ENCODE data around the gene TEX13C.
"Not testable (repeated sequence)": the region's sequence is repeated elsewhere in the genome, so short reads cannot be mapped to it uniquely, and the experiment has no call there.

TEX13C gene

GRCh38 chrX:125319646-125320521, at the start of gene TEX13C:
Gene TEX13C (plus strand): TSS chrX:125319871. CDS start chrX:125320120, 249 bp downstream.
- DNase-seq: no peak

- no peak for DNase-seq
Measured at GRCh38 chrX:125287282-125287681, 32.4 kb upstream of the TEX13C start.

DNA sequence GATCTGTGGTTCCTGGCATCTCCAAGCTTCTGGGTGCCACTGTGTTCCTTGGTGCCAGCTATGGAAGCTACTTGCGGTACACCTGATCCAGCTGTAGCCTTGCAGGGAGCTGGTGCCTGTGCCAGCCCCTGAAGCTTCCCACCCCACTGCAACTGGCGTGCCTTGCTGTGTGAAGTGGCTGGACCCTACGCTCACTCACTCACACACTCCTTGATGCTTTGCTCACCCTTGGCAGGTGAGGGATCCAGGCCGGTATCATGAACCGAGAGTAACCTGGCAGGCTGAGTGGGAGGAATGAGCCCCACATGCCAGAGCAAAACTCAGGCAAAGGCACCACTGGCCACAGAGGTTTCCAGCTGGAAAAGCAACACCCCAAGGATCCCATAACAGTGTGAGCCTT, 31.3 kb upstream of the TEX13C start:
- DNase-seq: no peak

DNA sequence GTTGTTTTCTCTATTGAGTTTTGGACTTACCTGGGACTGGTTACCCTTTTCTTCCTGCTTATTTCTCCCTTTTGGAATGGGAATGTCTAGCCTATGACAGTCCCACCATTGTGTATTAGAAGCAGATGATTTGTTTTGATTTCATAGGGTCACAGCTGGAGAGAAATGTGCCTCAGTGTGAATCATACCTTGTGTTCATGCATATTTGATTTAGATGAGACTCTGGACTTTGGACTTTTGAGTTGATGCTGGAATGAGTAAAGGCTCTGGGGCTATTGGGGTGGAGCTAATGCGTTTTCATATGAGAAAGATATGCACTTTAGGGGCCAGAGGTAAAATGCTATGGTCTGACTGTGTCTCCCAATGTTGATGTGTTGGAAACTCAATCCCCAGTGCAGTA, 30.5 kb upstream of the TEX13C start:
- no peak for DNase-seq

GRCh38 chrX:125289920-125290319, 29.8 kb upstream of the TEX13C start:
- no peak for DNase-seq

GRCh38 chrX:125291124-125291523, 28.5 kb upstream of the TEX13C start:
- no peak for DNase-seq

- no peak for DNase-seq
Measured at GRCh38 chrX:125293850-125294780, 25.6 kb upstream of the TEX13C start.

DNA sequence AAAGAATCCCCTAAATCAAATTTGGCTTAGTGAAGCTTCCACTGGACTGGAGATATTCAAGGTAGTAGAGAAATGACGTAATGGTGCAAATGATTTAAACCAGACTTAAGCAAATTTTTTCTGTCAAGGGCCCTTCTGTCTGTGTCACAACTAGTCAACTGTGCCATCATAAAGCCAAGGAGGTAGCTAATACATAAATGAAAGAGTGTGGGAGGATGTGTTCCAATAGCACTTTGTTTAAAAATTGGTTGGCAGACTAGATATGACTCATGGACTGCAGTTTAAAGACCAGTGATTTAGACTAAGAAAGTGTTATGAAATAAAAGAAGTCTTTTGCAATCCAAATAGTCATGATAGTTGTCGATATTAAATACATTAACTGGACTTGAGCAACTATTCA, 24.3 kb upstream of the TEX13C start:
- no peak for DNase-seq

DNA sequence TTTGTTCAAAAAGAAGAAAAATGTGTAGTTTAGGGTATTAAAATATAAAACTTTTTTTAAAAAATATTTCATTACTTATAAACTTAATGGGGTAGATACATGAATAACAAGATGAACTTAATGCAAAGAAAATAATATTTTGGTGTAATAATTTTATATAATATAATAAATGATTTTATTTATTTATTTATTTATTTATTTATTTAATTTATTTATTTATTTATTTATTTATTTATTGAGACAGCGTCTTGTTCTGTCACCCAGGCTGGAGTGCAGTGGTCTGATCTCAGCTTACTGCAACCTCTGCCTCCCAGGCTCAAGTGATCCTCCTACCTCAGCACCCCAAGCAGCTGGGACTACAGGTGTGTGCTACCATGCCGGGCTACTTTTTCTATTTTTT, 20.8 kb upstream of the TEX13C start:
- no peak for DNase-seq

- no peak for DNase-seq
Measured at GRCh38 chrX:125306335-125306866, 13.3 kb upstream of the TEX13C start.

GRCh38 chrX:125308653-125309052, 11.0 kb upstream of the TEX13C start:
- DNase-seq: no peak

DNA sequence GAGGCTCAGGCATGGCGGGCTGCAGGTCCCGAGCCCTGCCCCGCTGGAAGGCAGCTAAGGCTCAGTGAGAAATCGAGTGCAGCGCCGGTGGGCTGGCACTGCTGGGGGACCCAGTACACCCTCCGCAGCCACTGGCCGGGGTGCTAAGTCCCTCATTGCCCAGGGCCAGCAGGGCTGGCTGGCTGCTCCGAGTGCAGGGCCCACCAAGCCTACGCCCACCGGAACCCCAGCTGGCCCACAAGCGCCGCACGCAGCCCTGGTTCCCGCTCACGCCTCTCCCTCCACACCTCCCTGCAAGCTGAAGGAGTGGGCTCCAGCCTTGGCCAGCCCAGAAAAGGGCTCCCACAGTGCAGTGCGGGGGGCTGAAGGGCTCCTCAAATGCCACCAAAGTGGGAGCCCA, 505 bp upstream of the TEX13C start:
- not testable (repeated sequence) for DNase-seq

DNA sequence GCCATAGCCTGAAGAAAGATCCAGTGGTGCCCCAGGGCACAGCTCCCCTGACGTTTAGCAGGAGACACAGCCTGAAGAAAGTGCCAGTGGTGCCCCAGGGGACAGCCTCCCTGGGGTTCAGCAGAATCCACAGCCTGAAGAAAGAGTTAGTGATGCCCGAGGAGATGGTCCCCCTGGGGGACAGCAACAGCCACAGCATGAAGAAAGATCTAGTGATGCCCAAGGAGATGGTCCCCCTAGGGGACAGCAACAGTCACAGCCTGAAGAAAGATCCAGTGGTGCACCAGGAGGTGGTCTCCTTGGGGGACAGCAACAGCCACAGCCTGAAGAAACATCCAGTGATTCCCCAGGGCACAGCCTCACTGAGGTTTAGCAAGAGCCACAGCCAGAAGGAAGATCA, 2.8 kb downstream of the TEX13C start:
- no peak for DNase-seq

- DNase-seq: no peak
Measured at GRCh38 chrX:125326599-125326998, 6.9 kb downstream of the TEX13C start.

- no peak for DNase-seq
Measured at GRCh38 chrX:125327891-125328290, 8.2 kb downstream of the TEX13C start.

DNA sequence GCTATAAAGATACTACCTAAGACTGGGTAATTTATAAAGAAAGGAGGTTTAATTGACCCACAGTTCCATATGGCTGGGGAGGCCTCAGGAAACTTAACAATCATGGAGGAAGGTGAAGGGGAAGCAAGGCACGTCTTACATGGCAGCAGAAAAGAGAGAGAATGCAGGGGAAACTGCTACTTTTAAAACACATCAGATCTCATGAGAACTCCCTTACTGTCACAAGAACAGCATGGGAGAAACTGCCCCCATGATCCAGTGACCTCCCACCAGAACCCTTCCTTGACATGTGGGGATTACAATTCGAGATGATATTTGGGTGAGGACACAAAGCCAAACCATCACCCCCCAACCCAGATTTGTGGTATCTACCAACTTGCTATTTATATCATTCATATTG, 13.9 kb downstream of the TEX13C start:
- DNase-seq: no peak

- DNase-seq: no peak
Measured at GRCh38 chrX:125340490-125340889, 20.8 kb downstream of the TEX13C start.

DNA sequence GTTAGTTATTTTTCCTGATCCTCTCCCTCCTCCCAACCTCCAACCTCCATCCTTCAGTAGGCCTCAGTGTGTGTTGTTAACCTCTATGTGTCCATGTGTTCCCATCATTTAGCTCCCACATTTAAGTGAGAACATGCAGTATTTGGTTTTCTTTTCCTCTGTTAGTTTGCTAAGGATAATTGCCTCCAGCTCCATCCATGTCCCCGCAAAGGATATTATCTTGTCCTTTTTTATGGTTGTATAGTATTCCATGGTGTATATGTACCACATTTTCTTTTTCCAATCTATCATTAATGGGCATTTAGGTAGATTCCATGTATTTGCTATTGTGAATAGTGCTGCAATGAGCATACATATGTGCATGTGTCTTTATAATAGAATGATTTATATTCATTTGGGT, 54.5 kb downstream of the TEX13C start:
- no peak for DNase-seq
